Neural crest cell (in vitro differentiated cells): ENCODE data around the gene CSF1. TPM values are rescaled to one million over a fixed set of nuclear protein-coding genes. Genes with fewer than 3 reads are reported as not detected.

Experiments used
- DNase-seq: peaks from one replicate; pipeline ENCODE4 v3.0.0; 2021; ENCODE audit warnings: low read depth, mixed read lengths, low spot score
- H3K27ac Mint-ChIP-seq: one replicate; pipeline ENCODE4 v1.8.0; 2021; ENCODE audit warnings: mild to moderate bottlenecking, mixed read lengths; ENCODE audit not compliant: unreplicated experiment
- H3K27me3 Mint-ChIP-seq: 2 replicates; pipeline ENCODE4 v1.8.0; 2021; ENCODE audit warnings: low read depth, mild to moderate bottlenecking, mixed read lengths
- H3K36me3 Mint-ChIP-seq: 2 replicates; pipeline ENCODE4 v1.8.0; 2021; ENCODE audit warnings: low read depth, mild to moderate bottlenecking, mixed read lengths
- H3K4me1 Mint-ChIP-seq: 2 replicates; pipeline ENCODE4 v1.8.0; 2021; ENCODE audit warnings: mixed read lengths
- H3K4me3 Mint-ChIP-seq: one replicate; pipeline ENCODE4 v1.8.0; 2021; ENCODE audit warnings: mild to moderate bottlenecking, mixed read lengths
- H3K9me3 Mint-ChIP-seq: 2 replicates; pipeline ENCODE4 v1.8.0; 2021; ENCODE audit warnings: mixed read lengths
- CTCF ChIP-seq: fragments of 200-600 bp; sonication (generic); conservative IDR thresholded peaks from 2 replicates; pipeline ENCODE4 v1.5.0; 2021; ENCODE audit warnings: antibody characterized with exemption, mild to moderate bottlenecking
- total RNA-seq: library from RNA; stranded (reverse); gene quantifications from 2 replicates; pipeline ENCODE4 v1.2.1, GENCODE V29; 2021

Gene CSF1
- total RNA-seq, 1 donor from 2014 or later = 17.9 TPM

GRCh38 chr1:109969907-109970306 is 59.3 kb downstream of the CSF1 start:
- H3K27ac Mint-ChIP-seq = no peak overlapping the region
- TF ChIP-seq CTCF = no peak
- H3K9me3 Mint-ChIP-seq = peaks cover 7% of the 10 kb centered on the region
- no peaks in the 10 kb centered on the region for H3K4me1 Mint-ChIP-seq
- no peak for DNase-seq
- H3K36me3 Mint-ChIP-seq = no peaks in the 10 kb centered on the region
- H3K4me3 Mint-ChIP-seq = no peak overlapping the region
- no peaks in the 10 kb centered on the region for H3K27me3 Mint-ChIP-seq

GRCh38 chr1:109971559-109971958 is 60.9 kb downstream of the CSF1 start:
- no peak overlapping the region for H3K4me3 Mint-ChIP-seq
- no peak for TF ChIP-seq CTCF
- no peaks in the 10 kb centered on the region for H3K27me3 Mint-ChIP-seq
- no peaks in the 10 kb centered on the region for H3K4me1 Mint-ChIP-seq
- no peak for DNase-seq
- H3K27ac Mint-ChIP-seq = no peak overlapping the region
- H3K9me3 Mint-ChIP-seq = no peaks in the 10 kb centered on the region
- H3K36me3 Mint-ChIP-seq = no peaks in the 10 kb centered on the region

GRCh38 chr1:109974191-109974590 is 63.5 kb downstream of the CSF1 start:
- no peak for TF ChIP-seq CTCF
- no peak overlapping the region for H3K4me3 Mint-ChIP-seq
- DNase-seq = no peak
- H3K9me3 Mint-ChIP-seq = peaks cover 3% of the 10 kb centered on the region
- H3K27me3 Mint-ChIP-seq = no peaks in the 10 kb centered on the region
- no peaks in the 10 kb centered on the region for H3K4me1 Mint-ChIP-seq
- no peak overlapping the region for H3K27ac Mint-ChIP-seq
- no peaks in the 10 kb centered on the region for H3K36me3 Mint-ChIP-seq

GRCh38 chr1:109975718-109976117 is 65.1 kb downstream of the CSF1 start:
- Mint-ChIP-seq H3K9me3 (peaks cover 3% of the 10 kb centered on the region), H3K36me3 (no peaks in the 10 kb centered on the region), H3K27me3 (no peaks in the 10 kb centered on the region), H3K4me3 (no peak overlapping the region), H3K4me1 (peaks cover 6% of the 10 kb centered on the region), H3K27ac (no peak overlapping the region)
- no peak for TF ChIP-seq CTCF
- no peak for DNase-seq

GRCh38 chr1:109976762-109977161 is 66.1 kb downstream of the CSF1 start:
- no peak for DNase-seq
- no peaks in the 10 kb centered on the region for H3K36me3 Mint-ChIP-seq
- no peak overlapping the region for H3K27ac Mint-ChIP-seq
- H3K27me3 Mint-ChIP-seq = no peaks in the 10 kb centered on the region
- no peak overlapping the region for H3K4me3 Mint-ChIP-seq
- H3K4me1 Mint-ChIP-seq = peaks cover 6% of the 10 kb centered on the region
- no peak for TF ChIP-seq CTCF
- H3K9me3 Mint-ChIP-seq = peaks cover 3% of the 10 kb centered on the region

- no peak for TF ChIP-seq CTCF
- H3K9me3 Mint-ChIP-seq = peaks cover 3% of the 10 kb centered on the region
- no peak overlapping the region for H3K27ac Mint-ChIP-seq
Observed at GRCh38 chr1:109977225-109977624, 66.6 kb downstream of the CSF1 start.

More at GRCh38 chr1:109977225-109977624, 66.6 kb downstream of the CSF1 start:
- Mint-ChIP-seq H3K36me3 (no peaks in the 10 kb centered on the region), H3K27me3 (no peaks in the 10 kb centered on the region), H3K4me1 (peaks cover 6% of the 10 kb centered on the region), H3K4me3 (no peak overlapping the region)
- DNase-seq = no peak
